Hepatic stellate cell (primary cell): ENCODE measurements around the gene PRKAR2B.
"Not testable (repeated sequence)": the region's sequence is repeated elsewhere in the genome, so short reads cannot be mapped to it uniquely, and the experiment has no call there.

Experiments used
- DNase-seq: peaks from one replicate; pipeline ENCODE4 v3.0.0; 2011; ENCODE audit warnings: low spot score

Gene PRKAR2B

DNA sequence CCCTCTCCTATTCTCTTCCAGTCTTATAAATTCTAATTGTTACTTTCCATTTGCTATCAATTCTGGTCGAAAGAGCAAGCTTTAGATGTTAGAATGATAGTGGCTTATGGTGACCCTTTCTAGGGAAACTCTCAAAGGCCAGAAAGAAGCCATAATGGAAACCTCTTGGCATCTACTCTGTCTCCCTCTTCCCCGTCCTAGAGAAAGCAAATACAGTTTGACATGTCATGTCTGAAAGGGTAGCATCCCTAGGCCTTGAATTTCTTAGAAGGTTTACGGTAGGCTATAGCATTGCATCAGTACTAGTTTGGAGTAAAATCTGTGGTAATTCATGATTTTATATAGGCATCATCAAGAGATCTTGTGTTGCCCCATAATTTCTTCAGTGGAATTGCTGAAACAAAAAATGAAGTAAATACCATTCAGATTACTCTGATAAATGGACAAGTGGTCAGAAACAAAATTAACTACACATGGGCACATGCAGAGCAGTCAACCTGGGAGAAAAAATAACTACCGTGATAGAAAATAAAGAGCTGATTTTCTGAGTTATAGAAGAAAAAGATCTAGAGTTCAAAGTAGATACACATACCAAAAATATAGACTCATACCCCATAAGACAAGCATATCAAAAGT lies 4.4 kb downstream of the PRKAR2B start:
- no peak for DNase-seq

DNA sequence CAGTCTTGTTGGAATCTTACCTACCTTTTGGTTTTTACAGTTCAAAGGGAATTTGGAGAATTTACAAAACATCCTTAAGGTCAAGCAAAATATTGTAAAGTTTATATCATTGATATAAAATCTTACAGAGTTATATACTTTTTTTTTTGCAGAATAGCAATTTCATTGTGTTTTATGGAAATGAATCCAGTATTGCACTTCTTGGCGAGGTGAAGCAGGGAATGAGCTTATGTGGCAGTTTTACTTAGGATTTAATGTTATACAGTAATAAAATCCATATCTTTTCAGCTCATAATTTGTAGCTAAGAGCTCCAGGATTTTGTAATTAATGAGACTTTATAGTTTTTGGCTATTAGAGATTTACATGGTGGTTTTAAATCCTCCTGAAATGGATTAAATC lies 5.0 kb downstream of the PRKAR2B start:
- DNase-seq: no peak

DNA sequence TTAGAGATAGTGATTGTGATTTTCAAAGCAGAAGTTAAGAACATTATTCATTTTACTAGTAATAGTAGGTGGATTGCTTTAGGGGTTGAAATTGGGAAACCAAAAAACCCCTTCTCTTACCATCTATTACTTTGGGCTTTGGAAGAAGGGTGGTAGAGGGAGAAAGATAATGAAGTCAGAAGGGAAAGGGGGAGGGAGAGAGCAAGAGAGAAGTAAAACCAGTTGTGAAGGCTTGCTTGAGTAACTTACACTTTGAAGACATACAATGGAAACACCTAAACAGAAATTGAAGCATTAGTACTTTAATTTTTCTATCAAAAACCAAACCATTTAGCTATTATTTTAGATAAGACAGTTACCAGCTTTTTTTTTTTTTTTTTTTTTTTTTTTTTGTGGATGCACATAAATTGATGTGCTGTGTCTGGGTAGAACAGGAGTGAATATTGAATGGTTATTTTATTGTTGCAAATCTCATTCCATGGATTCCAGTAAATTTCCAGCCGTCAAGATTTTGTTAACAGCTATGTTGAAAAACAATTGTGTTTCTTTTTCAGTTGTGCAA lies 5.5 kb downstream of the PRKAR2B start:
- no peak for DNase-seq

DNA sequence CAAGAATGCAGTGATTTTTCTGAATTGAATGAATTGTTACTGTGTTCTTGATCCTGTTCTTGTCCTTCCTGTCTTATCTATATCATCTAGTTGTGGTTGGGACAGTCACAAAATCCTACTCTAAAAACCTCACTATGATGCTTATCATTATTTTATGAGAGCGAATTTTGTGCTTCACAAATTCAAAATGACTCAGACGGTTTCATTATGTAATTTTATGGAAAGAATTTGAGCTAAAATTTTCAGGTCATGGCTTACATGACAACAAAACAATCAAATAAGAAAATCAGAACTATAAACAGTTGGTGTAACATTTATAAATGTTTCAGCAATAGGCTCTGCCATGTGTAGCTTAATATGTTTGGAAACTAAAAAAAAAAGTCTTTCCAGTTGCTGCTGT lies 6.9 kb downstream of the PRKAR2B start:
- no peak for DNase-seq

DNA sequence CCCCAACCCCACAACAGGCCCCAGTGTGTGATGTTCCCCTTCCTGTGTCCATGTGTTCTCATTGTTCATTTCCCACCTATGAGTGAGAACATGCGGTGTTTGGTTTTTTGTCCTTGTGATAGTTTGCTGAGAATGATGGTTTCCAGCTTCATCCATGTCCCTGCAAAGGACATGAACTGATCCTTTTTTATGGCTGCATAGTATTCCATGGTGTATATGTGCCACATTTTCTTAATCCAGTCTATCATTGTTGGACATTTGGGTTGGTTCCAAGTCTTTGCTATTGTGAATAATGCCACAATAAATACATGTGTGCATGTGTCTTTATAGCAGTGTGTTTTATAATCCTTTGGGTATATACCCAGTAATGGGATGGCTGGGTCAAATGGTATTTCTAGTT lies 10.5 kb downstream of the PRKAR2B start:
- DNase-seq: not testable (repeated sequence)

DNA sequence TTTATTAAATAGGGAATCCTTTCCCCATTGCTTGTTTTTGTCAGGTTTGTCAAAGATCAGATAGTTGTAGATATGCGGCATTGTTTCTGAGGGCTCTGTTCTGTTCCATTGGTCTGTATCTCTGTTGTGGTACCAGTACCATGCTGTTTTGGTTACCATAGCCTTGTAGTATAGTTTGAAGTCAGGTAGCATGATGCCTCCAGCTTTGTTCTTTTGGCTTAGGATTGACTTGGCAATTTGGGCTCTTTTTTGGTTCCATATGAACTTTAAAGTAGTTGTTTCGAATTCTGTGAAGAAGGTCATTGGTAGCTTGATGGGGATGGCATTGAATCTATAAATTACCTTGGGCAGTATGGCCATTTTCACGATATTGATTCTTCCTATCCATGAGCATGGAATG lies 11.6 kb downstream of the PRKAR2B start:
- DNase-seq: not testable (repeated sequence)

DNA sequence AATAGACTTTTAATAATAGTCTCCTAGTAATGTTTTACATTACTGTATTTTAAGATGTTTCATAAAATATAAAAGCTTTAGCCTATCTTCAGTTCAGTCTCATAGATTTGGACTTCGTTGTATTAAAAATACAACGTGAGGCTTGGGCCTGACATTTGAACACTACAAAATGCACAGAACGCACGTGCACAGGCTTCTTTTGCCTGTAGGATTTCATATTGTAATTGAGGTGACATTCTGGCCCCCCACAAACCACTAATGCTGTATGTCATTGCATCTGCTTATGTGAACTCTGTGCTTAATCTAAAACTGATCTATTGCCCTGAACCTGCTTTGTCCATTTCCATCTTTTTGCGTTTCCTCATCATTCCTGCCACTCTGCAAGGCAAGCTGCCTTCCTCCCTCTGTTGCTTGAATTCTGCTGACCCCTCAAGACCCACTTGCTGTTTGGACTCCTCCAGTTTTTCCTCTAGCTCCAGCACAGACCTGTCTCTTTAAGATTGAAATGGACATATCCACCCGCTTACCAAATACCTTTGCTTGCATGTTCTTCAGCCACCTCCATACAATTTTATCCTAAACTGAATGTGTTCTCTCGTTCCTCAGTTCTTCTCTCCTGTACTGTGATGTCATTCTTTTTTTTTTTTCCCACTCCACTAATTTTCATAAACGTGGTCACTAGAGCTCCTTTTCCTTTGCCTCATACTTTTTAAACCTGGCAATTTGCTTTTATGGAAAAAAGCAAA lies 12.4 kb downstream of the PRKAR2B start:
- DNase-seq: no peak

DNA sequence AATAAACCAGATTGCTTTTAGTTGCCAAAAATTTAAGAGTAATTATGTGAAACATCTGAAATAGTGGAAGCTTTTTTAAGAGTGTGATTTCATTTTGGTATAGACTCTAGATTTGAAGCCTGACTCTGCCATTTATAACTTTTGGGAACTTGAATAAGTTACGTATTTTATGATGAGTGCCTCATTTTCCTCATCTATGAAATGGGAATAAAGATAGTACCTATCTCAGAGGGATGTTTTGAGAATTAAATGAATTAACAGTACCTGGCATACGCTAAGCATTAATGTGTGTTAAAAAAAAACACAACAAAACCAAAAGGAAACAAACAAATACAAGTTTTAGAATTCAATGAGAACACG lies 12.9 kb downstream of the PRKAR2B start:
- DNase-seq: no peak

DNA sequence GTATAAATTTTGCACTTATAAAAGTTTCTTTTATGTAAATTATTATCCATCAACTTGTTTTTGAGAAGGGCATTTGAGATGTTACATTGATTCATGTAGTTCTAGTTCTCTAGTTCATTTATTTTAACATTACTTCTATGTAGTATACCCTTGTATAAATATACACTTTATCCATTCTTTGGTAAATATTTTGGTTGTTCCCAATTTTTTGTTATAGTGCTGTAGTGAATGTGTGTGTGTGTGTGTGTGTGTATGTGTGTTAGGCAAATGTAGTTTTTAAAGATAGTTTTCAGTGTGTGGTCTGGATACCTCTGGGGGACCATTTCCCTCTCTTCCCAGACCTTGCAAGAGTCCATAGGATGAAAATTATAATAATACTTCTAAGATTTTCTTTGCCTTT lies 15.0 kb downstream of the PRKAR2B start:
- no peak for DNase-seq

DNA sequence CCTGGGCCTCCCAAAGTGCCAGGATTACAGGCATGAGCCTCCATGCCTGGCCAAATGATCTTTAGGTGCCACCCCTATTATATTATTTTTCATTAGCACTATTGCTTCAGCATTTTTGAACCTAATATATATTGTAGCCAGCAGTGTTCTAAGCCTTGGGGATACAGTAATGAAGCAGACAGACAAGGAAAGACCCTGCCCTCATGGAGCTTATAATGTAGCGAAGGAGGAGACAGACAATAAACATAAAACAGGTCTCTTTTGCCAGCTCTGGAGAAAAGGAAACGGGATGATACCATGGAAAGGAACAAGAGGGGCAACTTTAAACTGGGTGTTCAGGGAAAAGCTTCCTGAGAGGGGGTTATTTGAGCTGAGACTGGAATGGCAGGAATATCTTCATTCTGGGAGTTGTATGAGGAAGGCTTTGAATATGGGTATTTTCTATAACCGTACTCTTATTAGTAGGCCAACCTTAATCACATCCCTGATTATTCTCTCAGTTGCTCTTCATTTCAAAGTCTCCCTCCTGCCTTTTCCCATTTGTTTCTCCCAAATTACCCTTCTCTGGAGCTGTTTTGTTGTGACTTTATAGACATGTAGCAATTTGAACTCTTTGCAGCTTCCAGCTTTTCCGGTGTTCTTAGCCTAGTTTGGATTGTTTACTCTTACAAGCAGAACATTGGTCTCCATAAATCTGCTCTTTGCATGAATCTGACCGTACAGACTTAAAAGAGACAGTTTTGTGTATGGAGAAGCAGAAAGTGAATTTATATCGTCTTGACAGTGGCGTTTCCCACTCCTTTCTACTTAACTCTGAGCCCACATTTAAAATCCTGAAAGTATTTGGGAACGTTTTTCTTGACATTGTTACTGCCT lies 19.0 kb downstream of the PRKAR2B start:
- DNase-seq: no peak

DNA sequence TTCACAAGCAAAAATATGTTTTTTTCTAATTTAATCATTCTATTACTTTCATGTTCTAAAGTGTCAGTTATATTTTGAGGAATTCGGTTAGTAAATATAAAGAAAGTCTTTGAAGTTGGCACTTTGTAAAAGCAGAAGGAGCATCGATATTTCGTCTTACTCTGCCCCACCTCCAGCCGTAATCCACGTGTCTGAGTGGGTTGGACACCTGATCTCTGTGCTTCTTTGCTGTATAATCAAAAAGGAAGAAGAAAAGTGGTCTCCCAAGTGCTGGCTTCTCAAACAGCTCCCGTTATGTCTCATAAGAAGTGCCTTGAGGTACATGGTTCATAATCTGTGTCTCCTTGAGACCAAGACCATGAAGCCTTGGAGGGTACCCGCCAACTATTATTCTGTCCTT lies 19.8 kb downstream of the PRKAR2B start:
- no peak for DNase-seq

DNA sequence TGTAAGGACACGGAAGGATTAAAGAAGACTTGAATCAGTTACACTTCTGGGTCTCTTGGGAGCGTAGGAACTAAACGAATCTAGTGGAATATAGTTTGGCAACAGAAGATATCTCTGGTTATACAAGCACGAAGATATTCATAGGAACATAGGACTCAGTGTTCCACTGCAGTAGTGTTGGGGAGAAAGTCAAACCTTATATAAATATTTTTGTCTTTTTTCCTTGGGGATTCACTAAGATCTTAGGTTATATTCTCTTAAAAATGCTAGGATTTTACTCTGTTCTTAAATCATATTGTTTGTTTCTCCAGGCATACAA lies 21.4 kb downstream of the PRKAR2B start:
- DNase-seq: no peak

DNA sequence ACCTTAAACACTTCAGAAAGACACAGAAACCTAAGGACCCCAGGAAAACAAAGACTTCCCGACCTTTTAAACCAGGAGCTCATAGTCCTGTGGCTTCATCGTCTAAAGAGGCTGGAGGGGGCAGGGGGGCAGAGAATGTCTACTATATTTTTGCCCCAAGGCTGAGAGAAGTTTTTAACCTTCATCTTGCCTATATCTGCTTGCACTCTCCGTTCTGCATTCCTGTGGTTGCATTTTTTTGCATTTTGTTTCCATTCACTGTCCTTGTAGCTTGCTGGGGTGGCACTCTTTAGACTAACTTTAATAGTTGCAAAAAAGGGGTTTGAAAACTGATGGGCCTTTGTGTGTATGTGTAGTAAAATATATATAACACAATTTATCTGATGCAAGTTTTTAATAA lies 23.7 kb downstream of the PRKAR2B start:
- no peak for DNase-seq

DNA sequence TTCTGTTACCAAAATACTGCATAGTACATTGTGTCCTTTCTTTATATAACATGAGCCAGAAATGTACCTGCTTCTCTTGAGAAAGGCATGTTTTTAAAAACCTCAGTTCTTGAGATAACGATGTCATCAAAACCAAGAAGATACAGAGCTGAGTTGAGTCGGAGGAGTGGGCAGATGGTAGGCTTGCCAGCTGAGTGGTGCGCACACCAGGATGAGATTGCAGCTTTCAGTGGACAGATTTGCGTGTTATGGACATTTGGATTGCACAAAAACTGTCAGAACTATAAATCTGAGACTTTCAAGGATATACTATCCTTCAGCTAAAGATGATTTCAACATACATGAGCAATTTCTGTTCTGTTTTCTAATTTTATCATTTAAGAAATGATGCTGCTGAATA lies 25.0 kb downstream of the PRKAR2B start:
- no peak for DNase-seq

DNA sequence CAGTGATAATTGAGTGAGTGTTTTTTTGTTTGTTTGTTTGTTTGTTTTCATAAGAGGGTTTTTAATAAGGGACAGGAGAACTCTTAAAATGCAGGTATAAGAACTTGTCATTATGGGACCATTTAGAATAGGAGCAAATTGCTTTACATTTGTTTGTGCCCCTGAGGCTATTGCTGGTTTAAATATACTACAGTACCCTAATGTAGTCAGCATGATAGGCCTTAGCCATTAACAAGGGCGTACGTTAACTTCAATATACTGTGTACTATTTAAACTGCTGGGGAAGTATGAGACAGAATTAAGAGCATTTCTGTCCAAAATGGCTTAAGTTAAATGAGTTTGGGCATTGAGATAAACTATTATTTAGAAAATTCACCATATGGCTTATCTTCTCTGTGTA lies 26.2 kb downstream of the PRKAR2B start:
- no peak for DNase-seq

DNA sequence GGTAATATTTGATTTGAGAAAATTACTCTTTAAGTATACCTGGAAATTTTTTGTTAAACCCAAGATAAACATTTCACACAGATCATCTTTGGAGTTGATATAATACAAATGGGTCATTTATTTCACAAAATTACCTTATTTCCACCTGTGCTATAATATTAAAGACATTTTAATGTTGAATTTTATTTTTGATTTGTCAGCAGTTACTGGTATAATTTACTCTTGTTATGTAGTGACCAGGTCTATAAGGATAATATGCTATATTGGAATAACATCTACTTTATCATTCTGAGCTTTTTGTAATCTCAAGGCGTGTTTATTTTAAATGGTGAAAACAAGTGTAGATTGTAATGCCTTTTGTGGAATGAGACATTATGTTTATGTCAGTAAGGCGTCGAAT lies 26.6 kb downstream of the PRKAR2B start:
- no peak for DNase-seq

DNA sequence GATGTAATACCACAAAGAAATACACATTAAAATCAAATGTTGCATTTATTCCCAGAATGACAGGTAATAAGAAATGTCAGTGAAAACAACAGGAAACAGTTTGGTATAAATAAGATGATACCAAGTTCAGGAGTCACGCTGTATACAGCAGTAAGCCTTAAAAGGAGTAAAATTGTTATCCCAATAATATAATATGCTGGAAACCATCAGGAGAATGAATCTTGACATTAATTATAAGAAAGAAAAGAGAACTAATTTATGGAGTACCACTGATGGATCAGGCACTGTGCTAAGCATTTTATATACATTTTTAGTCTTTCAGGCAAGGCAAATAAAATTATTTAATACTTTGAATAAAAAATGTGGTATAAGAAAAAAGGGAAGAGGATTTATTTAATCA lies 27.6 kb downstream of the PRKAR2B start:
- no peak for DNase-seq

DNA sequence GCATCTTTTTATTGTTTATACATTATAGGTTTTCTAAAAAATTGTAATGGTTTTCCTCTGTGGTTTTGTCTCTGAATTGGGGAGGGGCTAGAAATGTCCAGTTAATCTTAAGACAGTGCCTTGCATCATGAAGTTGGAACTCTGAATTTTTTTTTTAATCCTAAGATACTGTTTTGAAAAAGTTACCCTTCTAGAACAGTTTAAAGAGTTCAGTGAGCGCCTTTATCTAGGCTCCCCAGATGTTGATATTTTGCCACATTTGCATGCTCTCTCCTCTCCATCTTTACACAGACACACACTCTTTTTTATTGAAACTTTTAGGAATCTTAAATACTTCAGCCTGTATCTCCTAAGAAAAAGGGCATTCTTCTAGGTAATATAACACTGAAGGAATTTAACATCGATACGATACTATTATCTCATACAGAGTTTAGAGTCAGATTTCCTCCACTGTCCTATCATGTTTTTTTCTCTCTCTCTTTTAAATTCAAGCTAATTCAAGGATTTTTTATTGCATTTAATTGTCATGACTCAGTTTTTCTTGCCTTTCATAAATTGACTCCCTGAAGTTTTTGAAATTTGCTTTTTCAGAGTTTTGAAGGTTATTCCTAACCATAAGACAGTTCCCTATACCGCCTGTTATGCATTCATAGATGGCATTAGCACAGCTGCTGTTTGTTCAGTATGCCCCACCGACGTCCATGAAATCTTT lies 31.5 kb downstream of the PRKAR2B start:
- DNase-seq: no peak

DNA sequence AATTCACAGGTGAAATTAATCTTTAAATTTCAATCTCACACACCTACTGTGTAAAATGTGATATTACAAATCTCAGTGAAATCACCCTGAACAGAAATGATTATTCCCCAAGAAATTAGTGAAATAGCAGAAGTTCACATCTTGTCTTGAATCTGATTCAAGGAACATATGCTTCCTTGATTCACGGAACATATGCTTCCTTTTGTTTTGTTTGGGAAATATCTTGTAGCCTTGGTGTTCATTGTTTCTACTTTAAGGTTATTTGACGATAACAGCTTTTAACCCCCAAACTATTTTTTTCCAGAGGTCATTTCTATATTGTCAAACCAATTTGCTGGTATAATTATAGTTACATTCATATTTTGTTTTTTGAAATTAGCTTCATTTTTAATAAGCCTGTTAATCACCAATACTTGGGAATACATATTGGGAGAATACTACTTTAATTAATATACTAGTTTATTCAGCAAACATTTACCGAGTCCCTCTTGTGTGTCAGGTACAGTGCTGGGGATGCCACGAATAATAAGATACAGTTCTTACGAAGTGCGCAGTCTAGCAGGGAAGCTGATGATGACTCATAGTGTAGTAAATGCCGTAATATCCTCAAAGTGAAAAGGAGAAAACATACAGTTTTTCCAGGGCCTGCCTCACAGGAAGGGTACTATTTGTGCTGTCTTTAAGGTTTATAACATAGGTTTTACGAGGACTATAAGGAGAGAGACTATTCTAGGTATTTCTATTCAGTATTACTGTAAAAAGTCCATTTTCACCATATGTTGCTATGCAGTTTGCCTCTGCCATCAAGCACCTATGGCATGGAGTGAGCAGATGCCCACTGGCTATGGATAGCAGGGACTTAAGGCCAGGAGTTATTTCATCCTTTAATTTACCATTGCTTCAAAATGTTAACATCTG lies 32.5 kb downstream of the PRKAR2B start:
- DNase-seq: no peak

DNA sequence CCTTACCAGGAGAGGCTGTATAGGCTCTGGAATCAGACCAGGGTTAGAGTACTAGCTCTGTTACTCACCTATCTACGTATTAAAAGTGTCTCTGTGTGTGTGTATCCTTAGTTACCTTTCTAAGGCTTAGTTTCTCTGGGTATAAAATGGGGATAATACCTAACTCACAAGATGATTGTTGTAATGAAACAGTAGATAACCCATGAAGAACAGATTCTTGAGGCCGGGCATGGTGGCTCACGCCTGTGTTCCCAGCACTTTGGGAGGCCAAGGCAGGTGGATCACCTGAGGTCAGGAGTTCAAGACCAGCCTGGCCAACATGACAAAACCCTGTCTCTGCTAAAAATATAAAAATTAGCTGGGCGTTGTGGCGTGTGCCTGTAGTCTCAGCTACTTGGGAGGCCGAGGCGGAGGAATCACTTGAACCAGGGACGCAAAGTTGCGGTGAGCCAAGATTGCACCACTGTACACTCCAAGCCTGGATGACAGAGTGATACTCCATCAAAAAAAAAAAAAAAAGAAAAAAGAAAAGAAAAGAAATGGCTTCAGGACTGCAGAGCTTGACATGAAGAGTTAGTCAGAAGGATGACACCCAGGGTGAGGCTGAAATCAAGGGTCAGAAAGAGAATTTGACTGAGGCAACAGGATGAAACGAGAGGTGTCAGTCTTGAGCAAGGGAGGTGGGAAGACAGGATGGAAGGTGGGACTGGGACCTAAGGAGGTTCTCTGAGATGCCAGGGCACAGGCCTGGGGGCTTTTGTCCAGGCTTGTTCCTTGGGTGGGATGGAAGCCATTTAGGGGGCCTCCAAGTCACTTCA lies 33.4 kb downstream of the PRKAR2B start:
- DNase-seq: no peak
